ENCODE measurements around the gene SPEM2. TPM values are rescaled to one million over a fixed set of nuclear protein-coding genes. Genes with fewer than 3 reads are reported as not detected.

SPEM2 gene
- polyA plus RNA-seq, 1 of the 3 experiments (the other 2 are of a cell fraction) = not detected

GRCh38 chr17:7392696-7393612 is 32.5 kb upstream of the SPEM2 start:
- 91% methylated on average over 22 of the region's 42 CpGs for WGBS (ENCODE audit: low lambda C conversion rate)
- Histone ChIP-seq H3K27ac (ENCODE audit: low read depth in 2 of 2, low read length in 1 of 2) (no peak overlapping the region; a peak in 1 of 4 replicates), H3K9me2 (no peaks in the 10 kb centered on the region), H3K4me1 (ENCODE audit: control insufficient read depth in 1 of 2, insufficient read depth in 2 of 2, low read depth in 1 of 2, low read length in 1 of 2) (peaks cover 0 to 9% of the 10 kb centered on the region in 2 experiments; a peak in 1 of 4 replicates), H3K79me2 (ENCODE audit: insufficient read depth) (peaks cover 22% of the 10 kb centered on the region; the same call in 1 of the 2 replicates), H3K4me2 (peak overlapping the region; percentile 99), H3K27me3 (ENCODE audit: insufficient read depth) (no peaks in the 10 kb centered on the region), H4K20me1 (ENCODE audit: insufficient read depth) (no peaks in the 10 kb centered on the region), H3K9ac (peak overlapping the region; percentile 89), H3K9me3 (no peaks in the 10 kb centered on the region), H2AFZ (ENCODE audit: low read depth) (no peak overlapping the region), H3K4me3 (ENCODE audit: low read depth in 2 of 2, low read length in 1 of 2) (peak overlapping the region; percentile 79 to 92), H3K36me3 (replicated peaks in 1 of 2; ENCODE audit: control insufficient read depth in 1 of 2, insufficient read depth in 2 of 2, low read length in 1 of 2) (peaks cover 18 to 34% of the 10 kb centered on the region in 2 experiments), H3F3A (replicated peaks; ENCODE audit: insufficient read depth) (peaks cover 11% of the 10 kb centered on the region)
- DNase-seq = peak; percentile 17
- TF ChIP-seq POLR2AphosphoS5 (IDR thresholded peaks at IDR 0.05; ENCODE audit: low read depth, low read length) = no peak
- no peak for TF ChIP-seq TCF12 (IDR thresholded peaks at IDR 0.05)
- TF ChIP-seq JUND (IDR thresholded peaks at IDR 0.05) = no peak
- TF ChIP-seq MAX (IDR thresholded peaks at IDR 0.05; ENCODE audit: low read depth) = no peak
- no peak for TF ChIP-seq GATA2 (CRISPR knock-in tag; IDR thresholded peaks at IDR 0.05)
- TF ChIP-seq SMC3 (IDR thresholded peaks at IDR 0.05; ENCODE audit: low read depth, low read length) = no peak
- TF ChIP-seq PBX3 (IDR thresholded peaks at IDR 0.05) = no peak
- TF ChIP-seq ZBTB33 (IDR thresholded peaks at IDR 0.05; ENCODE audit: borderline replicate concordance, low read depth) = no peak
- TF ChIP-seq ELF1 (IDR thresholded peaks at IDR 0.05) = no peak
- TF ChIP-seq RXRA (IDR thresholded peaks at IDR 0.05; ENCODE audit: borderline replicate concordance, low read depth) = no peak
- no peak for TF ChIP-seq IRF3 (IDR thresholded peaks at IDR 0.05; ENCODE audit: low read depth, low read length)
- no peak for TF ChIP-seq TEAD4 (IDR thresholded peaks at IDR 0.05; ENCODE audit: borderline replicate concordance, insufficient read depth)
- POLR2A ChIA-PET = no interaction called here
- CTCF ChIA-PET = interaction anchor here (0.7 to 2.5 kb wide), 6 partner anchors 8 to 167 kb away, joined by 3 to 13 read pairs (median 4); no protein-coding TSS in a partner anchor
